ENCODE results near the gene EPN3.

Gene EPN3

DNA sequence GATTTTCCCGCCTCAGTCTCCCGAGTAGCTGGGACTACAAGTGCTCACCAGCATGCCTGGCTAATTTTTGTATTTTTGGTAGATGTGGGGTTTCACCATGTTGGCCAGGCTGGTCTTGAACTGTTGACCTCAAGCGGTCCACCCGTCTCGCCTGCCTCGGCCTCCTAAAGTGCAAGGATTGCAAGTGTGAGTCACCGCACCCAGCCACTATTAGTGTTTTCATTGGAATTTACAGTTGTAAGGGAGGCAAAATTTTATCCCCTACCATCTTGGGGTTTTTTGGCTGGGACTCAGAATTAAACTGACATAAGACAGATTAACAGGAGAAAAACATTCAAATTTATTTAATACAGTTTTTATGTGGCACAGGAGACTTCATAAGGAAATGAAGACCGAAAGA is 36.6 kb upstream of the EPN3 start:
- H3K79me2 ChIP-seq (ENCODE audit: insufficient read depth, low read length) = no peaks in the 10 kb centered on the region
- H3K4me2 ChIP-seq (ENCODE audit: low read depth, low read length, poor library complexity, severe bottlenecking) = no peak overlapping the region
- TF ChIP-seq EZH2phosphoT487 (IDR thresholded peaks at IDR 0.05; ENCODE audit: borderline replicate concordance) = no peak
- TF ChIP-seq, protein P1, sequence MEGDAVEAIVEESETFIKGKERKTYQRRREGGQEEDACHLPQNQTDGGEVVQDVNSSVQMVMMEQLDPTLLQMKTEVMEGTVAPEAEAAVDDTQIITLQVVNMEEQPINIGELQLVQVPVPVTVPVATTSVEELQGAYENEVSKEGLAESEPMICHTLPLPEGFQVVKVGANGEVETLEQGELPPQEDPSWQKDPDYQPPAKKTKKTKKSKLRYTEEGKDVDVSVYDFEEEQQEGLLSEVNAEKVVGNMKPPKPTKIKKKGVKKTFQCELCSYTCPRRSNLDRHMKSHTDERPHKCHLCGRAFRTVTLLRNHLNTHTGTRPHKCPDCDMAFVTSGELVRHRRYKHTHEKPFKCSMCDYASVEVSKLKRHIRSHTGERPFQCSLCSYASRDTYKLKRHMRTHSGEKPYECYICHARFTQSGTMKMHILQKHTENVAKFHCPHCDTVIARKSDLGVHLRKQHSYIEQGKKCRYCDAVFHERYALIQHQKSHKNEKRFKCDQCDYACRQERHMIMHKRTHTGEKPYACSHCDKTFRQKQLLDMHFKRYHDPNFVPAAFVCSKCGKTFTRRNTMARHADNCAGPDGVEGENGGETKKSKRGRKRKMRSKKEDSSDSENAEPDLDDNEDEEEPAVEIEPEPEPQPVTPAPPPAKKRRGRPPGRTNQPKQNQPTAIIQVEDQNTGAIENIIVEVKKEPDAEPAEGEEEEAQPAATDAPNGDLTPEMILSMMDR (conservative IDR thresholded peaks at IDR 0.05; ENCODE audit: low read length) = no peak

DNA sequence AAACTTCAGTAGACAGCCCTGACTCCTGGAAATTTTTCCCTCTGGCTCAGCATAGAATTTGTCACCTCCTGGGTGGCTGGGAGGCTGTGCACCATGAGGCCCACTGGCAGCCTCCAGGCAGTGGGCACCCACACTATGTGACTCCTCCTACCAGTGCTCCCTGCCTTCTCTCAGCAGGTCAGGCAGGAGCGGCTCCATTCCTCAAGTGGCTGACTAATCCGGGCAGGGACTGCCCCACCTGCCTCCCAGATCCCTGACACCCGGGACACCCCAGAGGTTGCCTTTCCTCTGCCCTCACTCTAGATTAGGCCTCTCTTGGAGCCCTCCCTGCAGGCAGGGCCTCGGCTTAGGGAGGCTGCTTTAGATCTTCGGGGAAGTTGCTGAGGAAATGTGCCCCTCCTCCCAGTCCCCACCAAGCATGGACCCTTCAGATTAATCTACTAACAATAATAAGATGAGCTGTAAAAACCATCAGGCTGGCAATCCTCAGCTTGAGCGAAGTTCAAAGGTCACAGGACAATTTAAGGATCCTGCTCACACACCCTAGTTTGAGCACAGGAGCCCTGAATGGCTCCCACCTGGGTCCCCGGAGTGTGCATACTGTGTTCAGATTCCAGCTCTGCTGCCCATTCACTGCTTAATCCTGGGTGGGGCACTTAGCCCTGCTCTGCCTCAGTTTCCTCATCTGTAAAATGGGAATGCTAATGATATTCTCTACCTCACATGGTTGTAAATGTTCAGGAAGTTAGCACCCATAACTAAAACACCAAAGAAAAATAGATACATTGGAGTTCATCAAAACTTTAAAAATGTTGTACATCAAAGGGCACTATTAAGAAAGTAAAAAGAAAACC is 34.3 kb upstream of the EPN3 start:
- no peak for TF ChIP-seq EZH2phosphoT487 (IDR thresholded peaks at IDR 0.05; ENCODE audit: borderline replicate concordance)
- TF ChIP-seq, protein P1 (conservative IDR thresholded peaks at IDR 0.05; ENCODE audit: low read length) = no peak
- H3K9ac ChIP-seq (ENCODE audit: low read depth, low read length, poor library complexity, severe bottlenecking) = no peak overlapping the region
- H3K9me2 ChIP-seq (replicated peaks; ENCODE audit: low read depth, low read length) = no peaks in the 10 kb centered on the region
- no peak overlapping the region for H2AFZ ChIP-seq (ENCODE audit: low read length)
- H3K4me1 ChIP-seq (ENCODE audit: insufficient read depth, low read length, poor library complexity, severe bottlenecking) = no peaks in the 10 kb centered on the region
- H3F3A ChIP-seq (ENCODE audit: low read depth) = no peaks in the 10 kb centered on the region
- H3K9me3 ChIP-seq (ENCODE audit: insufficient read depth, low read depth, low read length) = no peaks in the 10 kb centered on the region
- no peaks in the 10 kb centered on the region for H4K20me1 ChIP-seq (ENCODE audit: insufficient read depth, low read length, poor library complexity, severe bottlenecking)
- H3K27me3 ChIP-seq (ENCODE audit: insufficient read depth, low read length, poor library complexity, severe bottlenecking) = no peaks in the 10 kb centered on the region
- H3K4me2 ChIP-seq (ENCODE audit: low read depth, low read length, poor library complexity, severe bottlenecking) = no peak overlapping the region
- no peaks in the 10 kb centered on the region for H3K36me3 ChIP-seq (ENCODE audit: insufficient read depth, low read length)
- H3K4me3 ChIP-seq (ENCODE audit: low read length, poor library complexity, severe bottlenecking) = no peak overlapping the region
- no peaks in the 10 kb centered on the region for H3K79me2 ChIP-seq (ENCODE audit: insufficient read depth, low read length)

More for the DNA sequence above, 36.6 kb upstream of the EPN3 start:
- Histone ChIP-seq H3K27me3 (ENCODE audit: insufficient read depth, low read length, poor library complexity, severe bottlenecking) (no peaks in the 10 kb centered on the region), H3K4me1 (ENCODE audit: insufficient read depth, low read length, poor library complexity, severe bottlenecking) (no peaks in the 10 kb centered on the region), H3F3A (ENCODE audit: low read depth) (no peaks in the 10 kb centered on the region), H3K9ac (ENCODE audit: low read depth, low read length, poor library complexity, severe bottlenecking) (no peak overlapping the region), H3K9me3 (ENCODE audit: insufficient read depth, low read depth, low read length) (no peaks in the 10 kb centered on the region), H3K36me3 (ENCODE audit: insufficient read depth, low read length) (no peaks in the 10 kb centered on the region), H4K20me1 (ENCODE audit: insufficient read depth, low read length, poor library complexity, severe bottlenecking) (no peaks in the 10 kb centered on the region), H3K4me3 (ENCODE audit: low read length, poor library complexity, severe bottlenecking) (no peak overlapping the region), H2AFZ (ENCODE audit: low read length) (no peak overlapping the region), H3K9me2 (replicated peaks; ENCODE audit: low read depth, low read length) (no peaks in the 10 kb centered on the region)

DNA sequence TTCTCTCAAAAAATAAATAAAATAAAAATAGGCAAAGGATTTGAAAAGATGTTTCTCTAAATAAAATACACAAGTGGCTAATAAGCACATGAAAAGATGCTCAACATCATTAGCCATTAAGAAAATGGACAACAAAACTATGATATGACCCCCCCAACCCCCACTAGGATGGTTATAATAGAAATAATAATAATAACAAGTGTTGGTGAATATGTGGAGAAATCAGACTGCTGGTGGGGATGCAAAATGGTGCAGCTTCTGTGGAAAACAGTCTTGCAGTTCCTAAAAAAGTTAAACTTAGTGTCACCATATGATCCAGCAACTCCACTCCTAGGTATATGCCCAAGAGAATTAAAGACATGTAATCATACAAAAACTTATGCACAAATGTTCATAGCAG is 33.3 kb upstream of the EPN3 start:
- Histone ChIP-seq H3K4me3 (ENCODE audit: low read length, poor library complexity, severe bottlenecking) (no peak overlapping the region), H2AFZ (ENCODE audit: low read length) (no peak overlapping the region), H3F3A (ENCODE audit: low read depth) (no peaks in the 10 kb centered on the region), H3K9ac (ENCODE audit: low read depth, low read length, poor library complexity, severe bottlenecking) (no peak overlapping the region), H3K9me2 (replicated peaks; ENCODE audit: low read depth, low read length) (no peaks in the 10 kb centered on the region), H3K27me3 (ENCODE audit: insufficient read depth, low read length, poor library complexity, severe bottlenecking) (no peaks in the 10 kb centered on the region), H3K36me3 (ENCODE audit: insufficient read depth, low read length) (no peaks in the 10 kb centered on the region), H3K79me2 (ENCODE audit: insufficient read depth, low read length) (no peaks in the 10 kb centered on the region), H3K9me3 (ENCODE audit: insufficient read depth, low read depth, low read length) (no peaks in the 10 kb centered on the region), H3K4me1 (ENCODE audit: insufficient read depth, low read length, poor library complexity, severe bottlenecking) (no peaks in the 10 kb centered on the region), H4K20me1 (ENCODE audit: insufficient read depth, low read length, poor library complexity, severe bottlenecking) (no peaks in the 10 kb centered on the region), H3K4me2 (ENCODE audit: low read depth, low read length, poor library complexity, severe bottlenecking) (no peak overlapping the region)
- TF ChIP-seq, protein P1 (conservative IDR thresholded peaks at IDR 0.05; ENCODE audit: low read length) = no peak
- no peak for TF ChIP-seq EZH2phosphoT487 (IDR thresholded peaks at IDR 0.05; ENCODE audit: borderline replicate concordance)

All from Loucy (cell line).